ENCODE measurements around the gene PDHX.
A peak's percentile ranks its signal among the peaks of the same experiment; 100 is the strongest.

DNA sequence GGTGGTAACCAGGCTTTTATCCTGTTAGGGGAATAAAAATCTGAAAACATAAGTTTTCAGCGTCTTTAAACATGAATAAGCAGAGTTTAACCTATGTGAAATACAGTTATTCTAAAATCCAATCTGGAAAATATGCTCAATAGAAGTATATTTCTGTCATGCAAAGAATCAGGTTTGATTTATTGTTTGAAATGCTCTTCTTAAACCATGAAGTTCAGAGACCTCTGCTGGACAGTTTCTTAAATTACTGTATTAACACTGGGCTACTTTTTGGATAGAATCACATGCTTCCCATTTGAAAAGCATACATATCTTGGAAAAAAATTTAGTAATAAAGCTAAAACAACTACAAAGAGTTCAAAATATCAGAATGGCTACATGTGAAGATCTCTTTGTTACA is 25.6 kb upstream of the PDHX start:
- TF ChIP-seq, protein P1, sequence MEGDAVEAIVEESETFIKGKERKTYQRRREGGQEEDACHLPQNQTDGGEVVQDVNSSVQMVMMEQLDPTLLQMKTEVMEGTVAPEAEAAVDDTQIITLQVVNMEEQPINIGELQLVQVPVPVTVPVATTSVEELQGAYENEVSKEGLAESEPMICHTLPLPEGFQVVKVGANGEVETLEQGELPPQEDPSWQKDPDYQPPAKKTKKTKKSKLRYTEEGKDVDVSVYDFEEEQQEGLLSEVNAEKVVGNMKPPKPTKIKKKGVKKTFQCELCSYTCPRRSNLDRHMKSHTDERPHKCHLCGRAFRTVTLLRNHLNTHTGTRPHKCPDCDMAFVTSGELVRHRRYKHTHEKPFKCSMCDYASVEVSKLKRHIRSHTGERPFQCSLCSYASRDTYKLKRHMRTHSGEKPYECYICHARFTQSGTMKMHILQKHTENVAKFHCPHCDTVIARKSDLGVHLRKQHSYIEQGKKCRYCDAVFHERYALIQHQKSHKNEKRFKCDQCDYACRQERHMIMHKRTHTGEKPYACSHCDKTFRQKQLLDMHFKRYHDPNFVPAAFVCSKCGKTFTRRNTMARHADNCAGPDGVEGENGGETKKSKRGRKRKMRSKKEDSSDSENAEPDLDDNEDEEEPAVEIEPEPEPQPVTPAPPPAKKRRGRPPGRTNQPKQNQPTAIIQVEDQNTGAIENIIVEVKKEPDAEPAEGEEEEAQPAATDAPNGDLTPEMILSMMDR (optimal IDR thresholded peaks at IDR 0.05 in 1 of 3, IDR thresholded peaks at IDR 0.05 in 1 of 3, conservative IDR thresholded peaks at IDR 0.05 in 1 of 3; ENCODE audit: extremely low read depth in 1 of 3, insufficient read depth in 2 of 3, low read length in 3 of 3), result peak in 2 of 3 experiments; percentile 21 to 22
- no peak for TF ChIP-seq EZH2 (IDR thresholded peaks at IDR 0.05; ENCODE audit: low read length)

All from keratinocyte (primary cell).